Natural killer cell (primary cell): ENCODE measurements around the gene HS3ST2. TPM values are rescaled to one million over a fixed set of nuclear protein-coding genes. Genes with fewer than 3 reads are reported as not detected.

Source experiments
- ATAC-seq, 3 donors: fragments of 150-1000 bp in 2 of 3; fragments of 200-7000 bp in 1 of 3; cut with Tn5 transposase; 1 replicate in 1 of 3; 2 replicates in 2 of 3; pipeline ENCODE4 v1.10.0; 2021; ENCODE audit warnings: mild to moderate bottlenecking in 2 of 3, moderate library complexity in 2 of 3
- DNase-seq, 2 donors: peaks; one replicate each; pipeline versions ENCODE4 v3.0.0 to v3.0.0-alpha.2; 2013 to 2021; ENCODE audit warnings: mixed read lengths in 1 of 2
- H3K27ac ChIP-seq: one replicate; pipeline ENCODE4 v1.5.1; 2013; ENCODE audit warnings: mild to moderate bottlenecking, low read length
- H3K27me3 ChIP-seq: one replicate; pipeline ENCODE4 v1.6.1; 2013; ENCODE audit warnings: low read length; ENCODE audit not compliant: control insufficient read depth, insufficient read depth
- H3K36me3 ChIP-seq: one replicate; pipeline ENCODE4 v1.6.1; 2013; ENCODE audit warnings: low read length; ENCODE audit not compliant: control insufficient read depth, insufficient read depth
- H3K4me1 ChIP-seq: one replicate; pipeline ENCODE4 v1.6.1; 2013; ENCODE audit warnings: low read length; ENCODE audit not compliant: control insufficient read depth, insufficient read depth
- H3K4me3 ChIP-seq: one replicate; pipeline ENCODE4 v1.5.1; 2013; ENCODE audit warnings: low read length
- H3K9me3 ChIP-seq: one replicate; pipeline ENCODE4 v1.6.1; 2013; ENCODE audit warnings: low read length; ENCODE audit not compliant: control insufficient read depth, insufficient read depth
- H3K27ac Mint-ChIP-seq, 2 donors: one replicate each; pipeline ENCODE4 v1.8.0; 2022; ENCODE audit warnings: mild to moderate bottlenecking in 2 of 2, mixed read lengths in 2 of 2, moderate library complexity in 1 of 2
- H3K27me3 Mint-ChIP-seq, 2 donors: one replicate each; pipeline ENCODE4 v1.8.0; 2022; ENCODE audit warnings: low read depth in 2 of 2, mixed read lengths in 2 of 2
- H3K36me3 Mint-ChIP-seq: one replicate; pipeline ENCODE4 v1.8.0; 2022; ENCODE audit warnings: mixed read lengths
- H3K4me1 Mint-ChIP-seq, 2 donors: one replicate each; pipeline ENCODE4 v1.8.0; 2022; ENCODE audit warnings: mixed read lengths in 2 of 2
- H3K4me3 Mint-ChIP-seq: one replicate; pipeline ENCODE4 v1.8.0; 2022; ENCODE audit warnings: mild to moderate bottlenecking, moderate library complexity, mixed read lengths
- H3K9me3 Mint-ChIP-seq, 2 donors: one replicate each; pipeline ENCODE4 v1.8.0; 2022; ENCODE audit warnings: mixed read lengths in 2 of 2
- CTCF ChIP-seq: fragments of 200-600 bp; IDR thresholded peaks from one replicate; pipeline ENCODE4 v1.8.0; 2022; ENCODE audit warnings: antibody characterized with exemption
- WGBS: methylation state at CpG from one replicate; pipeline ENCODE4 v1.1.7; 2013; ENCODE audit warnings: missing lambda C conversion rate; ENCODE audit not compliant: insufficient coverage; 5-methylcytosine and 5-hydroxymethylcytosine counted together
- intact Hi-C: fragments of 100-400 bp; cut with micrococcal nuclease; formaldehyde crosslinking; loops from one replicate; pipeline ENCODE4 v1.14.2; 2022
- total RNA-seq, 4 donors: library from RNA; stranded (reverse); fragments of 120-200 nt in 1 of 4; gene quantifications; one replicate each; pipeline versions ENCODE4 v1.2.3 to v1.2.4, GENCODE V29; 2013 to 2022

The HS3ST2 gene
- total RNA-seq, 3 donors from 2014 or later (not counting 1 experiment from before 2014, with no cell fraction given), result not detected

DNA sequence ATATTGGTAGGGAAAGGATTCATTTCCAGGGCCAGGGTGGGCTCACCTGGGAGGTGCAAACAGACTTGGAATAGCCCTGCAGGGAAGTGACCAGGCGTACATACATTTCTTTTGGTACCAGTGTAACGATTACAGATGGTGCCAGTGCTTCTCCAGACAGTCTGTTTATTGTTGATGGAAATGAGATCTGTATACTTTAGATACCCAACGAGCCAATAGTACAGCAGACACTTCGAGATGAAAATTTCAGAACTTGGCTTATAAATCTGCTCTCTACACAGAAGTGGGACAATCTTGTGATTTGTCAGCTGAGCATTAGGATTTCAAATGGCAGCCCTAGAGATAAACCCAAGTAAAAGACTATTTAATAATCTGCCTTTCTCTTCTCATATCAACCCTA lies 57.9 kb downstream of the HS3ST2 start:
- DNase-seq, result no peak
- no peaks in the 10 kb centered on the region for H3K9me3 ChIP-seq
- intact Hi-C loops, result no loop called here
- TF ChIP-seq CTCF, result no peak
- H3K27me3 ChIP-seq, result no peaks in the 10 kb centered on the region
- H3K4me3 ChIP-seq, result no peak overlapping the region
- 78% methylated on average over 4 of the region's 4 CpGs for WGBS
- no peak overlapping the region for H3K27ac Mint-ChIP-seq
- no peak for ATAC-seq
- H3K27ac ChIP-seq, result no peak overlapping the region
- H3K36me3 ChIP-seq, result no peaks in the 10 kb centered on the region
- H3K27me3 Mint-ChIP-seq, result peaks cover 7 to 9% of the 10 kb centered on the region in 2 donors
- no peaks in the 10 kb centered on the region for H3K4me1 Mint-ChIP-seq
- no peaks in the 10 kb centered on the region for H3K4me1 ChIP-seq
- H3K4me3 Mint-ChIP-seq, result no peak overlapping the region
- H3K9me3 Mint-ChIP-seq, result no peaks in the 10 kb centered on the region
- H3K36me3 Mint-ChIP-seq, result no peaks in the 10 kb centered on the region

GRCh38 chr16:22874394-22874793 lies 60.4 kb downstream of the HS3ST2 start:
- 86% methylated on average over 4 of the region's 4 CpGs for WGBS
- ATAC-seq (no peak), DNase-seq (no peak)
- H3K4me3 ChIP-seq, result no peak overlapping the region
- no peaks in the 10 kb centered on the region for H3K9me3 ChIP-seq
- H3K36me3 ChIP-seq, result no peaks in the 10 kb centered on the region
- no peak overlapping the region for H3K27ac ChIP-seq
- H3K4me1 ChIP-seq, result no peaks in the 10 kb centered on the region
- TF ChIP-seq CTCF, result no peak
- Mint-ChIP-seq H3K4me1 (no peaks in the 10 kb centered on the region), H3K27ac (no peak overlapping the region), H3K27me3 (peaks cover 16 to 27% of the 10 kb centered on the region in 2 donors), H3K9me3 (no peaks in the 10 kb centered on the region), H3K36me3 (no peaks in the 10 kb centered on the region), H3K4me3 (no peak overlapping the region)
- intact Hi-C loops, result no loop called here
- no peaks in the 10 kb centered on the region for H3K27me3 ChIP-seq

- Mint-ChIP-seq H3K36me3 (no peaks in the 10 kb centered on the region), H3K4me1 (no peaks in the 10 kb centered on the region), H3K9me3 (no peaks in the 10 kb centered on the region), H3K27ac (no peak overlapping the region), H3K4me3 (no peak overlapping the region), H3K27me3 (peaks cover 10 to 29% of the 10 kb centered on the region in 2 donors)
- no peak for TF ChIP-seq CTCF
- ATAC-seq, result no peak
- Histone ChIP-seq H3K9me3 (no peaks in the 10 kb centered on the region), H3K36me3 (no peaks in the 10 kb centered on the region), H3K4me3 (no peak overlapping the region), H3K27ac (no peak overlapping the region), H3K4me1 (no peaks in the 10 kb centered on the region), H3K27me3 (no peaks in the 10 kb centered on the region)
- intact Hi-C loops, result no loop called here
- DNase-seq, result no peak
- 91% methylated on average over 6 of the region's 6 CpGs for WGBS
Measured at GRCh38 chr16:22878955-22879354, 65.0 kb downstream of the HS3ST2 start.

- intact Hi-C loops, result no loop called here
- H3K36me3 Mint-ChIP-seq, result no peaks in the 10 kb centered on the region
- H3K27me3 ChIP-seq, result no peaks in the 10 kb centered on the region
Measured at GRCh38 chr16:22879466-22879865, 65.5 kb downstream of the HS3ST2 start.

More at GRCh38 chr16:22879466-22879865, 65.5 kb downstream of the HS3ST2 start:
- Histone ChIP-seq H3K27ac (no peak overlapping the region), H3K9me3 (no peaks in the 10 kb centered on the region), H3K4me3 (no peak overlapping the region), H3K36me3 (no peaks in the 10 kb centered on the region), H3K4me1 (no peaks in the 10 kb centered on the region)
- no peak for TF ChIP-seq CTCF
- DNase-seq, result no peak
- no peak for ATAC-seq
- Mint-ChIP-seq H3K27me3 (peaks cover 10 to 29% of the 10 kb centered on the region in 2 donors), H3K27ac (no peak overlapping the region), H3K4me3 (no peak overlapping the region), H3K4me1 (no peaks in the 10 kb centered on the region), H3K9me3 (no peaks in the 10 kb centered on the region)
- 64% methylated on average over 6 of the region's 6 CpGs for WGBS
